ENCODE measurements around the gene RBM20.
A peak's percentile ranks its signal among the peaks of the same experiment; 100 is the strongest.

RBM20 gene

DNA sequence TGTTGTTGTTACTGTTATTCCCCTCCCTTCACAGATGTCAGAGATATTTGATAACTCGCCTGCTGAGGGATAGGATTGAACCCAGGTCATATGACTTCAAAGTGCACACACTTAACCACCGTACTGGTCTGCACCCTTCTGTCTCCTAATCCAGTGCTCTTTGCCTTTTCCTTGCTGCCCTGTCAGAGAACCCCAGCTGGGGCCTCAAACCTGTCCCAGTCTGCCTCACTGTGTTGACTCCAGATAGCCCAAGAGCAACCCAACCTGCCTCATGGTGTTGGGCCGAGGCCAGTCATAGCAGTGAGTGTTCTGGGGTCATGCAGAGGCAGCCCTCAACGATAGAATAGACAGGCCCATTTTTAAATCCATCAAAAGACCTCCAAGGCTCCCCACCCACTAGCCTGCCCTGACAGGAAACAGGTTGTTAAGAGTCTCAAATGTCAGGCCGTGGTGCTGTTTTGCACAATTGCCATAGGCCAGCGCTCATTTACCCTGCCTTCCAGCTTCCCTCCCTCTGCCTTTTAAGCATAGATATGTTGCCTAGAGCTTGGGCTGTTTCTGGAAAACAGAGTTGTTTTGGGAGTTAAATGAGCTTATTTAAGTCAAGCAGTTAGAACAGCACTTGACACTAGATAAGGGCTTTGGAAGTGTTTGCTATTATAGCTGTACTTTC lies 190.6 kb downstream of the RBM20 start:
- DNase-seq (ENCODE audit: low spot score), result no peak

- DNase-seq (ENCODE audit: low spot score), result no peak
Observed at GRCh38 chr10:110835841-110836240, 191.7 kb downstream of the RBM20 start.

- DNase-seq (ENCODE audit: low spot score), result no peak
Observed at GRCh38 chr10:110836706-110837105, 192.6 kb downstream of the RBM20 start.

- no peak for DNase-seq (ENCODE audit: low spot score)
Observed at GRCh38 chr10:110837418-110838171, 193.5 kb downstream of the RBM20 start.

GRCh38 chr10:110840225-110840922 lies 196.2 kb downstream of the RBM20 start:
- no peak for DNase-seq (ENCODE audit: low spot score)

DNA sequence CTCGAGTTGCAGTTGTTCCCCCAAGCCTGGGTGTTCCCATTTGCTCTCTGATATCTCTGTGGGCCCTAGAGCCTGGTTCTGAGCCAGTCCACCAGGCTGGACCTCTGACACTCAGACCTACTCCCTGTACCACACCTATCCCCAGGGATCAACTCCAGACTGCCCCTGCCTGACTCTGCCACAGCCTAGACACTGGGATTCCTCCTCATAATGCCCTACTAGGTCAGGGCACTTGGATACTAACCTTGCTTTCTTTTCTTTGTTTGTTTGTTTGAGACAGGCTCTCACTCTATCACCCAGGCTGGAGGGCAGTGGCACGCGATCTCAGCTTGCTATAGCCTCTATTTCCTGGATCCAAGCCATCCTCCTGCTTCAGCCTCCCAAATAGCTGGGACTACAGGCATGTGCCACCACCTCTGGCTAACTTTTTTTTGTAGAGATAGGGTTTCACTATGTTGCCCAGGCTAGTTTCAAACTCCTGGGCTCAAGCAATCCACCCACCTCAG lies 196.8 kb downstream of the RBM20 start:
- DNase-seq (ENCODE audit: low spot score), result no peak

GRCh38 chr10:110841767-110842267 lies 197.7 kb downstream of the RBM20 start:
- no peak for DNase-seq (ENCODE audit: low spot score)

DNA sequence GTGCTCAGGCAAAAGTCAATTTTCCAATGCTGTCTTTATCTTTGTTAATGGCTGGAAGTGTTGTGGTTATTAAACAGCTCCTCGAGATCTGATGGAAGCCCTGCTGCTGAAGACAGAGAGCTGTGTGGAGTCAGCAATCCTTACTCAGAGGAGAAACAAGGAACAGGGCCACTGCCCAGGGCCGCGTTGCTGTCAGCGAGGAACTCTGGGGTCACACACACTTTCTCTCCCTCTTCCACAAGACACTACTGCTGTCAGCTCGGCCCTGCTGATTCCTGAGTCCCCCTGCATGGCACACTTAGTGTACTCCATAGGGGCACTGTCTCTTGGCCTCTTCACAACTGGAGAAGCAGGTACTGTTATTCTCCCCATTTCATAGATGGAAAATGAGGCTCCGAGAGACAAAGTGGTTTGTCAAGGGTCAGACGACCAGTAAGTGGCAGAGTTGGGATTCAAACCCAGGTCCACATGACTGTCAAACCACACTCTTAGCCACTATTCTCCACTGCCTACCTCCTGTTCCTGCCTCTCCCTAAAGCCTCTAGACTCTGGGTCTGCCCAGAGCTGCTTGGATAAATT lies 198.3 kb downstream of the RBM20 start:
- no peak for DNase-seq (ENCODE audit: low spot score)

DNA sequence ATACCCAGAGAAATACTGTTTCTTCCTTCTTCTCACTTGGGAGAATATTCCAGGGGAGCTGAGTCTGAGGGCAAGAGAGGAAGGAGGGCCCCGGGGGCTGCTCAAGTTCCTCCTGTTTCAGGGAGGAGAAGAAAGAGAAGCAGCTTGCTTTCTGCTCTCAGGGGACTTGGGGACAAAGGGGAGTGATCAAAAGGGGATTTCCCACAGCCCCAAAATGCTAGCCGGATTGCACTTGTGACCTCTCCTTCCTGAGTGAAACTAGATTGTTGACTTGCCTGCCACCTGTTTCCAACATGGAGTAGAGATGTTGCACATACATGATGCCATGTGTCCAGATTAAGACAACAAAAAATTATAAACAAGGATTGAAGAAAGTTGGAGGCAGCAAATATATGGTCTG lies 198.9 kb downstream of the RBM20 start:
- peak; percentile 56 for DNase-seq (ENCODE audit: low spot score)

GRCh38 chr10:110843796-110844616 lies 199.9 kb downstream of the RBM20 start:
- no peak for DNase-seq (ENCODE audit: low spot score)

GRCh38 chr10:110844617-110844881 lies 200.4 kb downstream of the RBM20 start:
- no peak for DNase-seq (ENCODE audit: low spot score)

DNA sequence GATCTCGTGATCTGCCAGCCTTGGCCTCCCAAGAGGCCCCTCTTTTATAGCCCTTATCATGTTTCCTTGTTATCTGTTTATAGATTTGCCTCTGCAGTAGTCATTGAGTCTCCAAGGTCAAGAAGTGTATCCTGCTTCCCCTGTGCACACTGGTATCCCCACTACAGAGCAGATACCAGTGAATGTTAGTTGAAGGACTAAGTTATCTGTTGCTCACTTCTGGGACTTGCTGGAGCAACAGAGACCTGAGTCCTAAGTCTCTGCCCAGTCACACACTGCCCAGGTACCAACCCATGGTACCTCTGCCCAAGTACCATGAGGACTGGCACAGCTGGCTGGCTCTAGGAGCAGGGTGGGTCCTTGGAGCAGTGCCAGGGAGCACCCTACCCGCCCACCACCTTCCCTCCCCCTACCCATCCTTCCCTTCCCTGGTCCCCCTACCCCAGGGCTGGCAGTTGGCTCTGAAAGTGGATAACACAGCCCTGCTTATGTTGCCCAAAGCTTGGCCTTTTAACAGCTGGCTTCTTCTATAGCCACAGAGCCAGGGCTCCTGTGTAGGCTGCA lies 201.1 kb downstream of the RBM20 start:
- DNase-seq (ENCODE audit: low spot score), result no peak

- no peak for DNase-seq (ENCODE audit: low spot score)
Observed at GRCh38 chr10:110845756-110846620, 201.9 kb downstream of the RBM20 start.

DNA sequence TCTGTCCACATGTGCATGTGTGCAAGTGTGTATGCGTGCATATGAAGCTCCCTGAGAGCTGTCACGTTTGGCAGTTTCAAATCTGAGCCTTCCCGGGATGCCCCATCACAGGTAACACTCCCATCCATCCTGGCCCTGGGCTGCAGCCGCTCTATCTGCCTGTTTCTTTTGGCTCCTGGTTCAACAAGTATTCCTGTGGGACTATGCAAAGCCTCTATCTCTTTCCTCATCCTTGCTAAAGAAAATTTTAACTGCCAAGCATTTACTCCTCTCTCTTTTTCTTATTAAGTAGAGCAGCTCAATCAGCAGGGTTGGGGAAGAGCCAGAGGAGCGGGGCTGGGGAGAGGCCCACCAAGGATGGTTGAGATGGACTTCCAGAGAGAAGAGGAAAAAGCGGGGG lies 203.2 kb downstream of the RBM20 start:
- no peak for DNase-seq (ENCODE audit: low spot score)

- no peak for DNase-seq (ENCODE audit: low spot score)
Observed at GRCh38 chr10:110848106-110848505, 204.0 kb downstream of the RBM20 start.

- DNase-seq (ENCODE audit: low spot score), result no peak
Observed at GRCh38 chr10:110850099-110850498, 206.0 kb downstream of the RBM20 start.

DNA sequence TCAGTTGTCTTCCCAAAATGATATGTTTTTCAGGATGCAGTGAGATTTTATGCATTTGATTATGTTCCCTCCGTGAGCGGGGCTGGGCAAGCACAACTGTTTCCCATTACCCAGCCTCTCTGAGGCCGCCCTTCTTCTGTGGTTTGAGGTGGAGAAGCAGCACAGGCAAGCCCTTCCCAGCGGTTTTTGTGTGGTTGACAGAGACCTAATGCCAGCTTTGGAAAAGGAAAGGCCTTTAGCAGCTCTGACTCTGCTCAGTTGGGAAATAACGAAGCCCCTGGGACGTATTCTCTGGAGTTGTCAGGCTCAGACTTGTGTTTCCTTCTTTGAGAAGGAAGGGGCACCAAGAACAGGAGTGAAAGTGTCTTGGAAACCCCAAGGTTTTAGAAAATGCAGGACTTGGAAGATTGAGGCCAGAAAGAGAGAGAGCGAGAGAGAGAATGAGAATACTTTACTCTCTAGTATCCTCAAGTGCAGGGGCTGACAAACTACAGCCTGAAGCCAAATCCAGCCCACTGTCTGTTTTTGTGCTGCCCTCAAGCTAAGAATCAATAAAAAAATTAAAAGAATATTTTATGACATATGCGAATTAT lies 207.0 kb downstream of the RBM20 start:
- DNase-seq (ENCODE audit: low spot score), result no peak

DNA sequence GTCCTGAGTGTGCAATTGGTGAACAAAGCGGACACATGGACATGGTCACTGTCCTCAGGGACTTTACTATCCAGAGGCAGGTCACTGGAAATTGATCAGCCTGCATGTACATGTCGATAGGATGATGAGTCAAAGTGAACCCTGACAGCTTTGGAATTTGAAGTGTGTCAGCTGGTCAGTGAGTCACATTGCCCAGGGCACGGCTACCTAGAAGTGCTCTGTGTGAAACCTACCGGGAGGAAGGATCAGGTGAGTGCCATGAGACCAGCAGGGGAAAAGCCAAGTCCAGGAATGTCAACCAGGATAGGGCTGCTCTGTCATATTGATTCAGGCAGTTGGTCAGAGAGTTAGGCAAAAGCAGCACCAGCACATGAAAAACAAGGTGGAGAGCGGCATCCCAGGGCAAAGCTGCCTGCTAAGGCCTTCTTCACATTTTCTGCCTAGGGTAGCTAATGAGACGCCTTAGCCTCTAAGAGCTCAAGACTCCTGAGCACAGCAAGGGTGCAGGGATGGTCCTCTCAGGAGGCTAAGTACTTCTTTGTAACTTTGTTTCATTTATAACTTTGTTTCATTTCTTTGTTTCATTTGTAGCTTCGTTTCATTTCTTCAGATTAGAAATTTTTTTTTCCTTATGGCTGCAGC lies 208.2 kb downstream of the RBM20 start:
- DNase-seq (ENCODE audit: low spot score), result peak; percentile 41

- no peak for DNase-seq (ENCODE audit: low spot score)
Observed at GRCh38 chr10:110852947-110853346, 208.8 kb downstream of the RBM20 start.
